GM23338 (cell line): Measurements from ENCODE around the gene TOM1. TPM values are rescaled to one million over a fixed set of nuclear protein-coding genes. Genes with fewer than 3 reads are reported as not detected.

Source experiments
- ATAC-seq: fragments of 200-7000 bp; cut with Tn5 transposase; 3 replicates; pipeline ENCODE4 v1.9.1; 2020
- DNase-seq: peaks from one replicate; pipeline ENCODE4 v3.0.0-alpha.2; 2015; ENCODE audit warnings: low spot score
- H2AFZ ChIP-seq: fragments of 200-600 bp; sonication (generic); 2 replicates; pipeline ENCODE4 v1.8.0; 2016; ENCODE audit warnings: antibody characterized with exemption, mild to moderate bottlenecking, moderate library complexity
- H3F3A ChIP-seq: fragments of 200-600 bp; sonication (generic); replicated peaks from 2 replicates; pipeline ENCODE4 v1.8.0; 2017; ENCODE audit warnings: antibody characterized with exemption, mixed run types, low read depth
- H3K27ac ChIP-seq: fragments of 200-600 bp; sonication (generic); 2 replicates; pipeline ENCODE4 v1.6.1; 2016; ENCODE audit warnings: low read depth
- H3K27me3 ChIP-seq: fragments of 200-600 bp; sonication (generic); 2 replicates; pipeline ENCODE4 v1.8.0; 2016; ENCODE audit warnings: mild to moderate bottlenecking, mixed run types, moderate library complexity; ENCODE audit not compliant: insufficient read depth
- H3K36me3 ChIP-seq: fragments of 200-600 bp; sonication (generic); 2 replicates; pipeline ENCODE4 v1.8.0; 2016; ENCODE audit warnings: mild to moderate bottlenecking; ENCODE audit not compliant: insufficient read depth
- H3K4me1 ChIP-seq: fragments of 200-600 bp; sonication (generic); 2 replicates; pipeline ENCODE4 v1.8.0; 2016; ENCODE audit warnings: mild to moderate bottlenecking, moderate library complexity; ENCODE audit not compliant: insufficient read depth
- H3K4me2 ChIP-seq: fragments of 200-600 bp; sonication (generic); 2 replicates; pipeline ENCODE4 v1.7.1; 2017; ENCODE audit warnings: mixed run types
- H3K4me3 ChIP-seq: fragments of 200-600 bp; sonication (generic); 2 replicates; pipeline ENCODE4 v1.6.1; 2016; ENCODE audit warnings: mixed run types
- H3K79me2 ChIP-seq: fragments of 200-600 bp; sonication (generic); replicated peaks from 2 replicates; pipeline ENCODE4 v1.8.0; 2017; ENCODE audit warnings: mild to moderate bottlenecking; ENCODE audit not compliant: insufficient read depth
- H3K9me2 ChIP-seq: fragments of 200-600 bp; sonication (generic); 2 replicates; pipeline ENCODE4 v1.8.0; 2017; ENCODE audit not compliant: insufficient read depth
- H4K20me1 ChIP-seq: fragments of 200-600 bp; sonication (generic); replicated peaks from 2 replicates; pipeline ENCODE4 v1.8.0; 2017; ENCODE audit warnings: mild to moderate bottlenecking; ENCODE audit not compliant: insufficient read depth
- H3K27ac Mint-ChIP-seq: 2 replicates; pipeline ENCODE4 v1.8.0; 2020; ENCODE audit warnings: inconsistent platforms, mild to moderate bottlenecking, moderate library complexity, mixed read lengths
- H3K27me3 Mint-ChIP-seq: 3 replicates; pipeline ENCODE4 v1.8.0; 2022; ENCODE audit warnings: low read depth, mild to moderate bottlenecking, moderate library complexity, mixed read lengths, inconsistent platforms; ENCODE audit not compliant: insufficient read depth, poor library complexity
- H3K36me3 Mint-ChIP-seq: 3 replicates; pipeline ENCODE4 v1.8.0; 2021; ENCODE audit warnings: low read depth, mild to moderate bottlenecking, inconsistent platforms, moderate library complexity, mixed read lengths
- H3K4me1 Mint-ChIP-seq: 3 replicates; pipeline ENCODE4 v1.8.0; 2020; ENCODE audit warnings: mild to moderate bottlenecking, inconsistent platforms, mixed read lengths
- H3K4me3 Mint-ChIP-seq: 3 replicates; pipeline ENCODE4 v1.8.0; 2021; ENCODE audit warnings: moderate library complexity, mild to moderate bottlenecking, inconsistent platforms, mixed read lengths
- H3K9me3 Mint-ChIP-seq: 3 replicates; pipeline ENCODE4 v1.8.0; 2020; ENCODE audit warnings: moderate library complexity, mild to moderate bottlenecking, inconsistent platforms, mixed read lengths
- CTCF ChIP-seq, 2 experiments: fragments of 200-600 bp in 1 of 2; sonication (generic) in 1 of 2; conservative IDR thresholded peaks; 2 replicates each; pipeline versions ENCODE4 v1.5.1 to v1.6.1; 2016 to 2017; ENCODE audit warnings: antibody characterized with exemption in 2 of 2, low read depth in 2 of 2, mild to moderate bottlenecking in 2 of 2, moderate library complexity in 1 of 2
- ETS1 ChIP-seq: IDR thresholded peaks from 2 replicates; pipeline ENCODE4 v1.6.1; 2016; ENCODE audit warnings: antibody characterized with exemption
- POLR2AphosphoS5 ChIP-seq: IDR thresholded peaks from 2 replicates; pipeline ENCODE4 v1.6.1; 2016; ENCODE audit warnings: antibody characterized with exemption, low read depth
- ZNF331 ChIP-seq: fragments of 250-450 bp; sonication (Bioruptor Pico); IDR thresholded peaks from 2 replicates; pipeline ENCODE4 v1.5.0; 2020; ENCODE audit warnings: low read depth, mild to moderate bottlenecking, moderate library complexity
- ZNF462 ChIP-seq: fragments of 250-450 bp; sonication (Bioruptor Pico); IDR thresholded peaks from 2 replicates; pipeline ENCODE4 v1.5.0; 2020; ENCODE audit warnings: mild to moderate bottlenecking, moderate library complexity
- polyA plus RNA-seq: library from polyadenylated mRNA; unstranded; fragments of >200 nt; fragmentation: Nextera tagmentation; extraction: Ambion mirVana; gene quantifications from 2 replicates; pipeline ENCODE4 v1.2.1, GENCODE V29; 2016
- total RNA-seq: library from RNA; depleted of rRNA; stranded (reverse); fragments of >200 nt; shearing (Covaris generic); gene quantifications from 2 replicates; pipeline ENCODE4 v1.2.3, GENCODE V29; 2014

The TOM1 gene
- total and polyA plus RNA-seq, 2 experiments from 2014 or later = 10.9 to 17.8 TPM

- no peaks in the 10 kb centered on the region for H3K9me2 ChIP-seq
- peaks cover 5% of the 10 kb centered on the region; the same call in 1 of the 2 replicates for H3K36me3 ChIP-seq
- no peak for ATAC-seq
- no peak for DNase-seq
- H3F3A ChIP-seq = peaks cover 4% of the 10 kb centered on the region; the same call in 1 of the 2 replicates
- no peaks in the 10 kb centered on the region; the same call in 1 of the 2 replicates for H4K20me1 ChIP-seq
- H3K27me3 ChIP-seq = no peaks in the 10 kb centered on the region
- Mint-ChIP-seq H3K27ac (no peak overlapping the region; the same call in 1 of the 2 replicates), H3K27me3 (peaks cover 2% of the 10 kb centered on the region), H3K4me1 (peaks cover 10% of the 10 kb centered on the region), H3K9me3 (no peaks in the 10 kb centered on the region), H3K4me3 (no peak overlapping the region), H3K36me3 (peaks cover 41% of the 10 kb centered on the region)
- H3K4me3 ChIP-seq = no peak overlapping the region
- no peaks in the 10 kb centered on the region for H3K79me2 ChIP-seq
- H3K27ac ChIP-seq = no peak overlapping the region
- no peak overlapping the region for H2AFZ ChIP-seq
- H3K4me2 ChIP-seq = no peak overlapping the region
- peaks cover 9% of the 10 kb centered on the region for H3K4me1 ChIP-seq
- TF ChIP-seq ZNF462 (CRISPR knock-in tag) (no peak), ETS1 (no peak), POLR2AphosphoS5 (no peak), ZNF331 (CRISPR knock-in tag) (no peak), CTCF (conservative IDR thresholded peaks at IDR 0.05; ENCODE audit: low read depth in 2 of 2) (no peak)
Measured at GRCh38 chr22:35394011-35394312, 94.3 kb downstream of the TOM1 start.
